Stimulated activated CD4-positive, alpha-beta T cell treated with anti-CD3 and anti-CD28 coated beads, Interleukin-12 subunit alpha, Interleukin-12 subunit beta, amount 100 ng/mL, for 4 hours (primary cell): Measurements from ENCODE around the gene RNLS.

ENCODE experiments used
- DNase-seq: peaks from one replicate; pipeline ENCODE4 v3.0.0-alpha.2; 2020

Gene RNLS

DNA sequence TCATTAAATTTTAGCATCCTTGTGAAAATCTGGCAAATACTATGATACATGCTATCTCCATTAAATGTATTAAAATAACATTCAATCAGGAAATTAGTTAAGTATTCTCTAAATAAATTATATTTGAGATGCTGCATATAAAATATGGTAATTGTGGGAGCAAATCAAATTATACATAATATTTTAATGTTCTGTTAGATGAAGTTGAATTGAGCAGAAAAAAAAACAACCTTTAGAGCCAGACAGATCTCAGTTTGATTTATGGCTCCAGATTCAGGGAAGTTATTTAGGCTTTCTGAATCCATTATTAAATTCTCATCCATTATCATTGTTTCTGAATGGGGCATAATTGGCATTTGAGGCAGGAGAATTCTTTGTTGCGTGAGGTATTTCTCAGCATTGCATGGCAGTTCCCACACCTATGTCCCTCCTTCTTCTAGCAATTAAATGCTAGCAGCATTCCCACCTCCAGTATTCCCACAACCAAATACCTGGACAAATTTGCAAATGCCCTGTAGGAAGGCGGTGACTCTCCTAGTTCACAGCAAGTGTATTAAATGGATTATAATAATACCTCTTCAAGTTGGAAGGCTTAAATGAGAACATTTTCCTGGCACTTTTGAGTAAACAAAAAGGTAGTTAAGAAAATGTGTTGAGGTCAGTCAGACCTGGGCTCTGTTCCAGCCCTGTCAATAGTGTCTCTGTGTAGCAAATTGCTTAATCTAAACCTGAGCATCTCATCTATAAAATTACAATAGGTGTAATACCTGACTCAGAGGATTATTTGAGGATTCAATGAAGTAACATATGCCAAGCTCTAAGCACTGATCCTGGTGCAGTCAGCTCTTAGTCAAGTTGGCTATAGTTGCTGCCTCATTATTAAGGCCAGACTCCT, 108.9 kb downstream of the RNLS start:
- DNase-seq, result no peak

DNA sequence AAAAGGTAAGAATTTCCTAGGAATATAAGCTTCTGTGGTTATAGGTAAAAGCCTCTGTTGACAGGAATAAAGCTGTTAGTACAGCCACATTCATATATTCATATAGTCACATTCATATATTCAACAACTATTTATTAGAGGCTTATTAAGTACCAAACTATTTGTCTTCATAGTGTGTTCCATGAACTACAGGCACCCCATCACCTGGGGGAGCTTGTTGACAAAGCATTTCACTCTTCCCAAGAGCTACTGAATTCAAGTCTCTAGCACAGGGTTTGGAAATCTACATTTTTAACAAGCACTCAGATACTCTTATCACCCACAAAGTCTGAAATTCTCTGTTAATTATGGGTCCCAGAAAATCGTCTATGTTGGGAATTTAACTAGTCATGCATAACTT, 110.6 kb downstream of the RNLS start:
- DNase-seq, result no peak

GRCh38 chr10:88471899-88472298, 111.2 kb downstream of the RNLS start:
- DNase-seq, result no peak

DNA sequence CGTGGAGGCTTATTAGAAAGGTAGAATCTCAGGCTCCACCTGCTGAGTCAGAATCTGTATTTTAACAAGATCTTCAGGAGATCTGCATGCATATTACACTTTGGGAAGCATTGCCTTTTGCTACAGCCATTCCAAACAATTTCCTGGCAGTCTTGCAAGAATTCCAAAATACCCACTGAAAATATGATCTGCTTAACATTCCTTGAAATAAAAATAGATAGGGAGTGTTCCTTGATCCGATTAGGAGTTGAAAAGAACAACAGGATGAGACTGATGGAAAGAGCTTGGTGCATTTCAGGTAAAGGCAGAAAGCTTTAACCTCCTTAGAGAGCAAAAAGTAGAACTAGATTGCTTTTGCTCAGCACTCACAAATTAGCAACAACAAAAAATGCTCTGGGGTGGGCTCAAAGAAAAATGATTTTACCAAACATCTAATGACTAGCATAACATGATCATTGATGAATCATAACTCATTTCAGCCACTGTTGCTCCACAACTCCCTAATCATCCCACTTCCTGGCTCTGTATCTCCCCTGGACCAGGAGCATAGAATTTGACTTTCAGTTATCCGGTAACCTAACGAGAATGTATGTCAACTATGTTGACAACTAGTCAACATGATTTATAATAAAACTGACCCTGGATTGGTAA, 115.2 kb downstream of the RNLS start:
- no peak for DNase-seq

- DNase-seq, result no peak
Observed at GRCh38 chr10:88466786-88467185, 116.3 kb downstream of the RNLS start.

- DNase-seq, result no peak
Observed at GRCh38 chr10:88465765-88466164, 117.4 kb downstream of the RNLS start.

DNA sequence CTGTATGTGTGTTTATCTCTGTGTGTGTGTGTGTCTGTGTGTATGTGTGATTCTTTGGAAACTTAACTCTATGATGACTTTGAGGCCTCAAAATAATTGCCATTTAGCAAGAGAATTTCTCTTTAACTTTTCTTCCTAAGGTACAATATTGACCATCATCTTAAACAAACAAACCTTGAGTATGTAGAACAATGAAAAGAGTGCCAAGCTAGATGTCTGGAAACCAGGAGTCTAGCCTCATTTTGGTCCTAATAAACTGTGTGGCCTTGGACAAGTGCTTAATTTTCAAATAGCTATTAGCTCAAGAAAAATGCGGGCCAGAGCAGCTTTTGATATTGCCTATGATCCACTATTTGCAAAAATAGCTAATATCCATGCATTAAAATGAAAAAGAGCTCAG, 119.3 kb downstream of the RNLS start:
- DNase-seq, result no peak

- no peak for DNase-seq
Observed at GRCh38 chr10:88461426-88461825, 121.7 kb downstream of the RNLS start.

GRCh38 chr10:88459530-88459929, 123.6 kb downstream of the RNLS start:
- no peak for DNase-seq

- DNase-seq, result no peak
Observed at GRCh38 chr10:88458209-88458608, 124.9 kb downstream of the RNLS start.

DNA sequence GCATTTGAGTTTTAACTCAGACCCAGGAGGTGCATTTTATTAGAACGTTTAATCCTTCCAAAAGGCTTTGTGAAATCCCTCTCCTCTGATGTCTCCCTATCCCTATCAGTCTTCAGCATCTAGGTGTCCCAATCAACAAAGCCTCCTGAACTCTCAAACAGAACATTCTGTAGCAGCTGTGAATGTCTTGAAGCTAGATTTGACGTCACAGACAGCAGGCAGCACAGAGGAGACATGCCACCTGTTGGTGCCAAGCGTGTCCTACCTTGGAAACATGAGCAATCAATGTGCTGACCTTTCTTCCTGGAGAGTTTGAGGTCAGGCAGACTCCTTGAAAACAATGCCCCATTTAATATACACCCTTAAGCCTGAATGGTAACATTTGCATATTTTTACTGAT, 125.5 kb downstream of the RNLS start:
- DNase-seq, result no peak

GRCh38 chr10:88456730-88457129, 126.4 kb downstream of the RNLS start:
- no peak for DNase-seq

GRCh38 chr10:88455831-88456230, 127.3 kb downstream of the RNLS start:
- DNase-seq, result no peak

DNA sequence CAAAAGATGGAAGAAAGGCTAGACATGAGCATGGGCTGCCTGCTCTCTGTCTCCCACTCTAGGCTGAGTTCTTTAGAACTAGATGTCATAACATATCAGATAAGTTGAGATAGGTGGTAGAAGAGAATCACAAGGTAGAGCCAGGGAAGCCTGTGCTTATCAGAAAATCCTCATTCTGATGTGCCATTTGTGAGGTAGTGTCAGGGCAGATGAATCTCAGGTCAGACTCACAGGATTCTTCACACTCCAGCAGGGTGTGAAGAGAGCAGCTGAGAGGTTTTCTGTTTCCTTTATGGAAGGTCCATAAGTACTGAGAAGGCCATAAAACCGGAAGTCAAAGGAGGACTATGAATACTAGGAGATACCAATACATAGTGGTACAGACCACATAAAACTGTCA, 132.9 kb downstream of the RNLS start:
- no peak for DNase-seq

DNA sequence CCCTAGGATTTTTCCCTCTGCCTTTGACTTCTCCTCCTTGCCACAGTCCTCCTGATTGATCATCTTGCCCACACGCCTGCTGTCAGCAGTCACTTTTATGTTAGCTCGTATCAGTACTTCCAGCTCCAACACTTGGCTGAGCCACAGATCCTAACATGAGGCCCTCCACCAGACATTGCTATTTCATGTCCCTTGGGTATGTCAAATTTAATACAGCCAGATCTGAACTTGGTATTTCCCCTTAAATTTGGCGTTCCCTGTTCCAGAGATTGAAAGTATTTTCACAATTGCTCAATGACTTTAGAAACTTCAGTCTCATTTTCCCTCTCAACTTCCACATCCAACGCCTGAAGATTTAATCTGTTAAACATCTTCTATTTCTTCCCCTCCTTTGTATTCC, 140.4 kb downstream of the RNLS start:
- DNase-seq, result no peak

DNA sequence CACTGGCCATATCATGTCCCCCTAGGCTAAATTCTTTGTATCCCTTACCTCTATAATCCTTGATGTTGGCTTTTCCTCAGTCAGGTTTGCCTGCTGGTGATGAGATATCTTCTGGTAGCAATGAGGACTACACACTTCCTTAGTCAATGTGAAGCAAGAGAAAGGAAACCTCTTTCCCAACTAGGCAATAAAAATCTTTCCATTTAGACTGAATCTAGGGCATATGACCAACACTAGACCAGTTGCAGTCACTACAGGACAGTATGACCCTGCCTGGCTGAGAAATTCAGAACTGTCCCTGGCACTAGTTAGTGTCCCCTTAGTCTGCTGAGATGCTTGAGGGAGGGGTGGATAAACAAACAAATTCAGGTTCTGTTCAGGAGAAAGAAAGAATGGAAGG, 142.6 kb downstream of the RNLS start:
- DNase-seq, result no peak

DNA sequence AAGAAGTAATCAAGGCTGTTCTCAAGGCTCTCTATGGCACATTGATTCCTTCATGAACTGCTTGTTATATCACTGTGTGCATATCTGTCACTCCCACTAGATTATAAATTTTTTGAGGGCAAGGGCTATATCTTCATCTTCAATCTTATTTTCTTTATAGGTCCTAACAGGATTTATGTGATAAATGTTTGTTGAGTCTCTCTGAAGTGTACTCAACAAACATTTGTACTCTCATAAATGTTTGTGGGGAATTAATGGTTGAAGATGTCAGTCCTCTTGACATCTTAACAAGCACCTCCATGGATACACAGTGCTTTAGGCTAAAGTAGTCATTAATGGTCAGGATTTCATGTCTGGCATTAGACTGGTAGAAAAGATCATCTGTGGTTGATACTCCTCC, 143.2 kb downstream of the RNLS start:
- DNase-seq, result no peak

GRCh38 chr10:88437411-88437810, 145.7 kb downstream of the RNLS start:
- DNase-seq, result no peak

GRCh38 chr10:88433565-88434186, 149.4 kb downstream of the RNLS start:
- no peak for DNase-seq

DNA sequence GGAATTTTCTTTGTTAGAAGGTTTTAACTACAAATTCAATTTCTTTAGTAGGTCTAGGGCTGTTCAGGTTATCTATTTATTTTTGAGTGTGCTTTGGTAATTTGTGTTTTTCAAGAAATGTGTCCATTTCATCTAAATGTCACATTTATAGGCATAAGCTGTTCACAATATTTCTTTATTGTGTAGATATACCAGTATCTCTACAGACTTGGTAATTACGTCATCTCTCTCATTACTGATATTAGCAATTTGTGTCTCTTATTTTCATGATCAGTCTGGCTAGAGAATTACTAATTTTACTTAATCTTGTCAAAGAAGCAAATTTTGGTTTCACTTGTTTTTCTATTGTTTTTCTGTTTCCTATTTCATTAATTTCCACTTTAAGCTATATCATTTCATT, 152.0 kb downstream of the RNLS start:
- no peak for DNase-seq

DNA sequence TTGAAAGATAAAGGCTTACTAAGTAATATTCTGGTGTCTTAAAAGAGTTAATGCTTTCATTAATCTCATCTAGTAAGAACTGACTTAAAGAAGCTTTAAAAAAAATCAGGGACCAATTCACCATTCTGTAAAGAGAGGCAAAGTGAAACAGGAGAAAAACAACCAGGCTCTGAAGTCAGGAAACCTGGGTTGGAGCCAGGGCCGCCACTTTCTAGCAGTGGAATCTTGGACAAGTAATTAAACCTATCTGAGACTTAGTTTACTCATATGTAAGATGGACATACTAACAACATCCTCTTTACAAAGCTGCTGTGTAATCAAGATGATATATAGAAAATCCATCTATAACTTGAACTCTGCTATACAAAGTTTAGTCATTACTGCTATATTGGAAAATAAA, 154.1 kb downstream of the RNLS start:
- no peak for DNase-seq

GRCh38 chr10:88428442-88428841, 154.7 kb downstream of the RNLS start:
- DNase-seq, result no peak

DNA sequence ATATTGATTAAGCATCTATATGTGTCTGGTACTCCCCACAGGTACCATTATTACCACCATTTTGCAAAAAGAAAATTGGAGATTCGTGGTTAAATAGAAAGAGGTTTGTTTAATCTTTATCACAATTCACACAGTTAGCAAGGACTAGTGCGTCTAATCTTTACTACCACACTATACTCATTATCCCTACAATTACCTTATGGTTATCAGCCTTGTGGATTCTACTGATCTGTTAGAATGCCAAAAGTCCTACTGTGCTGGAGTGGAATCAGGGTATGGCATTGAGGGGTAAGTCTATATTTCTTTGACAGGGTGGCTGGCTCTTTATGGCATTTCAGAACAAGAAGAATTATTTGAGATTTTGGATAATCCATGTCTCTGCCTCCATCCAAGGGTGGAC, 156.1 kb downstream of the RNLS start:
- DNase-seq, result no peak

GRCh38 chr10:88424881-88425280, 158.2 kb downstream of the RNLS start:
- no peak for DNase-seq
